Right lobe of liver (tissue), 6 donors: ENCODE measurements around the gene CASP10. TPM values are rescaled to one million over a fixed set of nuclear protein-coding genes. Genes with fewer than 3 reads are reported as not detected.

Source experiments
- ATAC-seq, 4 donors: fragments of 200-7000 bp; cut with Tn5 transposase; one replicate each; pipeline ENCODE4 v1.9.1; 2020; ENCODE audit warnings: mild to moderate bottlenecking in 4 of 4, moderate library complexity in 4 of 4
- DNase-seq, 3 donors: peaks; one replicate each; pipeline ENCODE4 v3.0.0-alpha.2; 2020
- H3K27ac ChIP-seq, 3 donors: fragments of 200-600 bp; one replicate each; pipeline ENCODE4 v1.8.0; 2022
- H3K27me3 ChIP-seq, 2 donors: fragments of 200-600 bp; one replicate each; pipeline ENCODE4 v1.8.0; 2022
- H3K36me3 ChIP-seq, 4 donors: fragments of 200-600 bp; sonication (generic) in 1 of 4; one replicate each; pipeline versions ENCODE4 v1.5.1 to v1.8.0; 2017 to 2022; ENCODE audit warnings: control low read depth in 1 of 4
- H3K4me1 ChIP-seq, 4 donors: fragments of 200-600 bp; sonication (generic) in 1 of 4; one replicate each; pipeline versions ENCODE4 v1.5.1 to v1.8.0; 2017 to 2022; ENCODE audit warnings: control low read depth in 1 of 4
- H3K4me3 ChIP-seq, 3 donors: fragments of 200-600 bp; one replicate each; pipeline ENCODE4 v1.8.0; 2022
- H3K9me3 ChIP-seq, 4 donors: fragments of 200-600 bp; sonication (generic) in 1 of 4; one replicate each; pipeline versions ENCODE4 v1.5.1 to v1.8.0; 2017 to 2022; ENCODE audit warnings: control low read depth in 1 of 4
- POLR2A ChIP-seq: fragments of 450-650 bp; IDR thresholded peaks from one replicate; pipeline ENCODE4 v1.6.1; 2017; ENCODE audit warnings: antibody characterized with exemption, mild to moderate bottlenecking
- WGBS: methylation state at CpG from one replicate; pipeline ENCODE4 v1.1.6; 2018; ENCODE audit warnings: low coverage, low lambda C conversion rate; ENCODE audit not compliant: insufficient coverage; ENCODE audit errors: missing lambda C conversion rate; 5-methylcytosine and 5-hydroxymethylcytosine counted together
- intact Hi-C, 2 donors: fragments of 100-400 bp; cut with DNase I; formaldehyde crosslinking; loops; one replicate each; pipeline versions ENCODE4 v1.11.2 to v1.14.1; 2022
- long read RNA-seq: library from polyadenylated mRNA; unstranded; transcript quantifications from one replicate; pipeline ENCODE4 v2.0.0, GENCODE V29; 2019
- total RNA-seq, 6 experiments: library from RNA; depleted of rRNA in 2 of 6; stranded (reverse); fragments of >200 nt in 2 of 6; fragmentation: NEBNext Ultra II Directional in 3 of 6; extraction: Animal tissue kit (Norgen Biotek cat#: 25700) in 3 of 6; gene quantifications; one replicate each; pipeline versions ENCODE4 v1.1.0 to v1.2.4, GENCODE V29; 2016 to 2023
- TF ChIP-seq, protein P1 (sequence below), 4 donors: fragments of 200-600 bp in 3 of 4; fragments of 450-650 bp in 1 of 4; IDR thresholded peaks; one replicate each; pipeline versions ENCODE4 v1.5.1 to v1.8.0; 2016 to 2022; ENCODE audit warnings: antibody characterized with exemption in 4 of 4, mild to moderate bottlenecking in 2 of 4
- donor health status: DM: no; HTN: yes; CAD: no.
- donor health status: DM: no; HTN: no; CAD: no.
- donor health status: DM: no; HTN: no; CAD: no.
- donor health status: DM: no; HTN: yes; CAD: no.
- donor health status: DM: no; HTN: yes; CAD: no.

Gene CASP10, protein sequence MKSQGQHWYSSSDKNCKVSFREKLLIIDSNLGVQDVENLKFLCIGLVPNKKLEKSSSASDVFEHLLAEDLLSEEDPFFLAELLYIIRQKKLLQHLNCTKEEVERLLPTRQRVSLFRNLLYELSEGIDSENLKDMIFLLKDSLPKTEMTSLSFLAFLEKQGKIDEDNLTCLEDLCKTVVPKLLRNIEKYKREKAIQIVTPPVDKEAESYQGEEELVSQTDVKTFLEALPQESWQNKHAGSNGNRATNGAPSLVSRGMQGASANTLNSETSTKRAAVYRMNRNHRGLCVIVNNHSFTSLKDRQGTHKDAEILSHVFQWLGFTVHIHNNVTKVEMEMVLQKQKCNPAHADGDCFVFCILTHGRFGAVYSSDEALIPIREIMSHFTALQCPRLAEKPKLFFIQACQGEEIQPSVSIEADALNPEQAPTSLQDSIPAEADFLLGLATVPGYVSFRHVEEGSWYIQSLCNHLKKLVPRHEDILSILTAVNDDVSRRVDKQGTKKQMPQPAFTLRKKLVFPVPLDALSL
- total RNA-seq: 1 to 10 TPM; 4.2 to 9.4 (median 8.4) TPM
- long read RNA-seq, partial matches to known transcripts: 0 of 1 reads
- long read RNA-seq, other reads (novel, unspliced or antisense): 1 of 1 reads

- H3K4me1 ChIP-seq: peaks cover 0 to 15% (median 0%) of the 10 kb centered on the region in 4 donors
- TF ChIP-seq, protein P1, sequence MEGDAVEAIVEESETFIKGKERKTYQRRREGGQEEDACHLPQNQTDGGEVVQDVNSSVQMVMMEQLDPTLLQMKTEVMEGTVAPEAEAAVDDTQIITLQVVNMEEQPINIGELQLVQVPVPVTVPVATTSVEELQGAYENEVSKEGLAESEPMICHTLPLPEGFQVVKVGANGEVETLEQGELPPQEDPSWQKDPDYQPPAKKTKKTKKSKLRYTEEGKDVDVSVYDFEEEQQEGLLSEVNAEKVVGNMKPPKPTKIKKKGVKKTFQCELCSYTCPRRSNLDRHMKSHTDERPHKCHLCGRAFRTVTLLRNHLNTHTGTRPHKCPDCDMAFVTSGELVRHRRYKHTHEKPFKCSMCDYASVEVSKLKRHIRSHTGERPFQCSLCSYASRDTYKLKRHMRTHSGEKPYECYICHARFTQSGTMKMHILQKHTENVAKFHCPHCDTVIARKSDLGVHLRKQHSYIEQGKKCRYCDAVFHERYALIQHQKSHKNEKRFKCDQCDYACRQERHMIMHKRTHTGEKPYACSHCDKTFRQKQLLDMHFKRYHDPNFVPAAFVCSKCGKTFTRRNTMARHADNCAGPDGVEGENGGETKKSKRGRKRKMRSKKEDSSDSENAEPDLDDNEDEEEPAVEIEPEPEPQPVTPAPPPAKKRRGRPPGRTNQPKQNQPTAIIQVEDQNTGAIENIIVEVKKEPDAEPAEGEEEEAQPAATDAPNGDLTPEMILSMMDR (IDR thresholded peaks at IDR 0.05): peak; percentile 56 to 69 (median 66)
- TF ChIP-seq POLR2A: peak; percentile 62
- WGBS: 14% methylated on average over 11 of the region's 11 CpGs
- H3K27me3 ChIP-seq: no peaks in the 10 kb centered on the region
- peak within 1 kb of the TSS; percentile 56 to 69 (median 63) for H3K4me3 ChIP-seq
- peak within 1 kb of the TSS; percentile 73 to 87 (median 81) for H3K27ac ChIP-seq
- H3K36me3 ChIP-seq: peaks cover 0 to 3% (median 0%) of the 10 kb centered on the region in 4 donors
- H3K9me3 ChIP-seq: no peaks in the 10 kb centered on the region
- intact Hi-C loops: no loop called here
- peak; percentile 94 to 97 (median 95) for ATAC-seq
- no peak for DNase-seq
Measured at GRCh38 chr2:201182650-201183364, at the start of gene CASP10. TSS of gene CASP10 (plus strand) at chr2:201183141. CDS start at chr2:201185778, 2,637 bp downstream.

DNA sequence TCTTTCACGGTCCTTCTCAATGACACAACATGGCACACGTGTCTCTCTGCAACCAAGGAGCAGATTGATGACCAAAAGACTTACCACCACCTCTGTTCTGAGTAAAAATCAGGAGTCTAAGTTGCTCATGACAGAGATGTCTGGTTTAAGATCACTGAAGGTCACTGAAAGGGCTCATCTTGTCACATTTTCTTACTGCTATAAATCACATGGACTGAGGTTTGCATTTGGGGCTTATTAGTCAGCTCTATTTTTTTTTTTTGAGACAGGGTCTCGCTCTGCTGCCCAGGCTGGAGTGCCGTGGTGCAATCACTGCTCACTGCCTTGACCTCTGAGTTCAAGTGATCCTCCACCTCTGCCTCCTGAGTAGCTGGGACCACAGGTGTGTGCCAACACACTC, 47.6 kb upstream of the CASP10 start:
- intact Hi-C loops: no loop called here
- Histone ChIP-seq H3K36me3 (peaks cover 4 to 73% (median 41%) of the 10 kb centered on the region in 4 donors), H3K27ac (peak overlapping the region in 2 of 3 donors; percentile 22 to 26), H3K27me3 (no peaks in the 10 kb centered on the region), H3K4me1 (peaks cover 0 to 7% (median 0%) of the 10 kb centered on the region in 4 donors), H3K9me3 (no peaks in the 10 kb centered on the region), H3K4me3 (no peak overlapping the region)
- ATAC-seq (no peak), DNase-seq (no peak)
- TF ChIP-seq, protein P1 (IDR thresholded peaks at IDR 0.05): no peak
- no peak for TF ChIP-seq POLR2A
- WGBS: 72% methylated on average over 4 of the region's 4 CpGs

DNA sequence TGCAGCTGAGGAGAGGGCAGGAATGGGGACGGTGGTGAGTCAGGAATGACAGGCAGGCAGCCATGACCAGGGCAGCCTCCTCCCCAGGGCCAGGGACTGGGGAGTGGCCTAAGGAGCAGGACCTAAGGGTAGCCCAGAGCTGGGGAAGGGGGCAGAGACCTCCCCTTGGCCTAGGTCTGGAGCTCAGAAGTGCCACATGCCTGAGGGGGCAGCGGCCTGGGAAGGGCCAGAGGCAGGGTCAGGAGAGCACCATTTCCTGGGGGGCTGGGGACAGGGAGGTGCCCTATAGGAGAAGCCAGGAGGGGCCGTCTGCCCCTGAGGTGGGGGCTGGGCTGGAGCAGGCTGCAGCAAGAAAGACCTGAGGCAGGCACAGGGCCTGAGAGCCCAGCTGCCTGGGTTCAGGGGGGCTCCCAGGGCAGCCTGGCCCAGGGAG, 46.0 kb upstream of the CASP10 start:
- no peak overlapping the region for H3K4me3 ChIP-seq
- TF ChIP-seq, protein P1 (IDR thresholded peaks at IDR 0.05): no peak
- peaks cover 0 to 7% (median 0%) of the 10 kb centered on the region in 4 donors for H3K4me1 ChIP-seq
- H3K9me3 ChIP-seq: no peaks in the 10 kb centered on the region
- 88% methylated on average over 1 of the region's 3 CpGs for WGBS
- intact Hi-C loops: no loop called here
- peaks cover 4 to 89% (median 52%) of the 10 kb centered on the region in 4 donors for H3K36me3 ChIP-seq
- no peak for DNase-seq
- no peak overlapping the region for H3K27ac ChIP-seq
- ATAC-seq: no peak
- H3K27me3 ChIP-seq: no peaks in the 10 kb centered on the region

DNA sequence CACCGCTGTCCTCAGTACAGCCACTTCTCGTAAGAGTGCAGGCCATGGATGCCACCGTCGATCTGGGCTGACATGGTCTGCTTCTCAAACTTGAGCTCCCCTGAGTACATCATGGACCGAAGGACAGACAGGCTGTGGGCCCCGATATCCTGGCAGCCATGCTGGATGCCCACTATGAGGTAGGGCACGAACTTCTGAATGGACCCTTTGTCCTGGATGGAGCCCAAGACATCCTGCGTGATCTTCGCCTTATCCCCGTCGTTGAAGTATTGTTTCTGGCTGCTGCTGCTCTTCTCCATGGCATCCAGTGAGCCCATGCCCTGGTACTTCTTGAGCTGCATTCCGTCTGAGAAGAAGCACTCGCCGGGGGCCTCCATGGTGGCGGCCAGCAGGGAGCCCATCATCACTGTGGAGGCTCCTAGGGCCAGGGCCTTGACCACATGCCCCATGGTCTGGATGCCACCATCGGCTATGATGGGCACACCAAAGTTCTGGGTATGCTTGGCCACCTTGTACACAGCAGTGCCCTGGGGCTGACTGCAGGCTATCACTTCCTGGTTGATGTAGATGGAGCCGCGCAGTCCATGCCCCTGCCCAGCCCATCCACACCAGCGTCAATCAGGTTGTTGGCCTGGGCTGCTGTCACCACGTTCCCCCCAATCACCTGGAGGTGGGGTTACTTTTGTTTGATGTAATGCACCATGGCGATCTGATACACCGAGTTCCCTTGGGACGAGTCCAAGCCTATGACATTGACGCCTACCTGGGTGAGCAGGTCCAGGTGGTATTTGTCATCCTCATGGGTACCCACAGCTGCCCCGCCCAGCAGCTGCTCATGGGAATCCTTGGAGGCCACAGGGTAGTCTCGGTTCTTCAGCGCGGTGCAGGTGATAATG, 45.2 kb upstream of the CASP10 start:
- DNase-seq (no peak), ATAC-seq (peak; percentile 18 to 40 (median 24))
- Histone ChIP-seq H3K9me3 (no peaks in the 10 kb centered on the region), H3K4me1 (peaks cover 0 to 4% (median 0%) of the 10 kb centered on the region in 4 donors), H3K36me3 (peaks cover 4 to 95% (median 56%) of the 10 kb centered on the region in 4 donors), H3K27ac (no peak overlapping the region), H3K4me3 (no peak overlapping the region), H3K27me3 (no peaks in the 10 kb centered on the region)
- intact Hi-C loops: no loop called here
- TF ChIP-seq, protein P1 (IDR thresholded peaks at IDR 0.05): no peak
- TF ChIP-seq POLR2A: no peak
- 96% methylated on average over 5 of the region's 28 CpGs for WGBS
